GM04504 (cell line): ENCODE measurements around the gene KCNA3.
A peak's percentile ranks its signal among the peaks of the same experiment; 100 is the strongest.
"Not testable (repeated sequence)": the region's sequence is repeated elsewhere in the genome, so short reads cannot be mapped to it uniquely, and the experiment has no call there.

Source experiments
- DNase-seq: peaks from one replicate; pipeline ENCODE4 v3.0.0-alpha.2; 2012; ENCODE audit warnings: low read depth

Gene KCNA3

DNA sequence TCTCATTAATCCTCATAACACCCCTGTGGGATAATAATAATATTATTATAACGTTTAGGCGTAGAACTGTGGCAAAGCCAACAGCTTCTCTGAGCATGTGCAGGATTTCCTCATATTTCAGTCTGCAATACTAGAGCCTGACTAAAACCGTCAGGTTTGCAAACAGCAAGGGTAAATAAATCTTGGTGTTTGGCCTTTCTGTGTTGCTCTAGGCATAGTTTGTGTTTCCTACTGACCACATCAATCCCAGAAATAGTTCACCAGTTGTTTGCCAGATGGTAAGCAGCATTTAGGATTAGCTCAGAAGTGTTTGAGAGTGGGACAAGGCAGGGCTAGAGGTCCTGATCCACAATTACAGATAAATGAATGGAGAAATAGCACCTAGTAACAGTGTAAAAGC is 2.8 kb upstream of the KCNA3 start:
- DNase-seq, result no peak

DNA sequence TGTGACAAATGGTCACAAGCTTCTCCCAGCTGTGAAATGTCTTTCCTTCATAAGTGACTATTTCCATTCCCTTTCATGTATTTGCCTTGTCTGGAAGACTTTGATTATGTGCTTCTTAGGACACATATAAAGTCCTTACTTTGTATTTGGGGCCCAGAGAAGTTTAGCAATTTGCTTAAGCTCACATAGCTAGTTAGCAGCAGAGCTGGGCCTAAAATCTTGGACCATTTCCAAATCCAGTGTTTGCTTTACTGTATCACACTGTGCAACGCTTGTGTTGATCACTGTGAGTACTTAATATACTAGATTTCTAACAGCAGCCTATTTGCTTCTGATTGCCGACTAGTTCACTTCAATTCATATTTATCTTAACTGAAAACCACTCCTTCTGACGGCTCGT is 2.2 kb upstream of the KCNA3 start:
- no peak for DNase-seq

DNA sequence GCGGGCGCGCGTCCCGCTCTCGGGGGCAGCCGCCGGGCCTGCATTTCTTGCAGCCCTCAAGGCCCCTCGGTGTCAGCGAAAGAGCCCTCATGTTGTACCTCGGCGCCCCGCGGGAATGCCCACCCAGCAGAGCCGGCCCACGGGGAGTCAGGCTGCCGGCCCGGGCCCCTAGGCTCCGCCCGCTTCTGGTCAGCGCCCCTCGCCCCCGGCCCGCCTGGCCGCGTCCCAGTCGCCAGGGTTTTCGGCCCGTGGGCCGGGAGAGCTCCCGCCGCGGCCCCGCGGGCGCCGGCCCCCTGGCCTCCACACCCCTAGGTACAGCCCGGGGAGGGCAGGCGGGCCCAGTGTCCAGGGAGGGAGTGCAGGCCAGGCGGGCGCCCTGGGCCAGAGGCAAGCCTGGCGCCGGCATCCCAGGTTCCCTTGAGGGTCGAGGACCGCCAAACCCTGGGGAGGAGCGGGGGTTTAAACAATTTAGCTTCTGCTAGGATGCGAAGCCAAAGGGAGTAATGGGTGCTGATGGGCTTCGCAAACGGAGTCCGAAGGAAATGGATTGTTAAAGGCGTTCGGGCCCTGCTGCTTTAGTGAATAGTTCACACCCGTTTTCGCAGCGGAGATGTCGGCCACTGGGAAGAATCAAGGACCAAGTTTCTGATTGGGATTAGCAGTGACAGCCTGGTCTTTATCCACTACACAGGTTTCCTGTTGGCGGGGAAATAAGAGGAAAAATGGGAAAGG is 486 bp upstream of the KCNA3 start:
- DNase-seq, result no peak

GRCh38 chr1:110673805-110674336 is 869 bp downstream of the KCNA3 start:
- no peak for DNase-seq

GRCh38 chr1:110673197-110673701 is 1.5 kb downstream of the KCNA3 start:
- no peak for DNase-seq

- no peak for DNase-seq
Observed at GRCh38 chr1:110672753-110673108, 2.0 kb downstream of the KCNA3 start.

DNA sequence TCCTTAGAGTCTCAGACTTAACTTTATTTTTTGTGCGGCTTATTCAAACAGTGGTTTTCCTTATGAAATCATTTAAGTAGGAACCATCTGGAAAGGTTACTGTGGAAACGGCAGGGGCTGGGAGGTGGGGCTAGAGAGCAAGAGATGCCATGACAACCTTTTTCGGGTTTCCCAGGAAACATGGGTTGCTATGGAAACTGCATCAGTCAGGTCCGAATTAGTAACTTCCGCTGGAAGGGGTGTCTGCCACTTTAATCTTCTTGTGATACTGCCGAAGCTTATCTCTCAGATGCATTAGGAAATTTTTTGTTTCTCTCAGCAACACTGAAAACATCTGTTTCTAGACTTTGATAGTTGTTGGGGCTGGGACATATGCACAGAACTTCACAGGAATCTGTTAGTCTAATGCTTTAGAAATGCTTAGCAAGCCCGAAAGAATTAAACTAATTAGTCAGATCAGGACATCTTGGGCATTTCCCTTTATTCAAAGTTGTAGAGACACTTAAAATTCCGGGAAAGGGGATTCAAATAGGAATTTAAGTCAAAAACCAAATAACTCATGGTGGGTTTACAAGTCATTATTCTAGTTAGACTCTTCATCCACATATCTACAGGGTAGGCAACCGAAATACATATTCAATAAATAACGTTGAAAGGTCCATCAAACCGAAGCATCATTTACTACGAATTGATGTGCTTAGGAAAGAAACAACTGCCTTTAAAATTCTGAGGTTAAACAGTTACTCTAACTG is 2.6 kb downstream of the KCNA3 start:
- no peak for DNase-seq

GRCh38 chr1:110671361-110671760 is 3.4 kb downstream of the KCNA3 start:
- no peak for DNase-seq

- no peak for DNase-seq
Observed at GRCh38 chr1:110668549-110668948, 6.2 kb downstream of the KCNA3 start.

DNA sequence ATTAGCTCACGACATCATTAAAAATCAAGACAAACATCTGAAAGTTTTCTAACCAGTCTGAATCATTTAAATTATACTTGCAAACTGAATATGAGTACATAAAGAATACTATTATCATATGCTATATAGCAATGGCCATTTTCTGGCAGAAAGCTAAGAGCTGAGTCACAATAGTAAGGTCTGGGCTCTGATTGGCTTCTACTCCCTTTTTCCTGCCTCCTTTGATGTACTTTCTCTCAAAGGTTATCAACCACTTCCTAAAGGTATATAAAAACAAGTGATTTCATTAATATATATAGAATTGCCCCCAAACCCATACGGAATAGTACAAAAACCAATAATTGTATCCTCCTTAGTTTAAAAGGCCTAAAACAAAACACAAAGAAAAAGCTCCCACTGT is 7.0 kb downstream of the KCNA3 start:
- DNase-seq, result no peak

DNA sequence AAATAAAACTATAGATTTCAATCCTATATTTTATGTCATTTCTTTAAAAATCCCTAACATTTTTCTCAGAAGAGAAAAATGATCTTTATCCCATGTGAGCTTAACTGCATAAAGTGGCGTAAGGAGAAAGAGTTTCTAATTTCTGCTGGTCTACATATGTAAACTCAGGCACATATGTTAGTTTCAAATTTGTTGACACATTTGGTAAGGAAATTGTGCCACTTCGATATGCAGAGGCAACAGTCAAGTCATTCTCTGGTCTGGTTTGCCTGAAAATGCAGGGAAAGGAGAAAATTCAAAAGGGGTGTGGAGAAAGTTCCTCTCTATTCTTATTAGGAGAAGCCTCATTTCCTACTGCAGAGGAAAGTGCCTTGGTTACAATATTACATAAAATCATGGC is 11.5 kb downstream of the KCNA3 start:
- DNase-seq, result no peak

DNA sequence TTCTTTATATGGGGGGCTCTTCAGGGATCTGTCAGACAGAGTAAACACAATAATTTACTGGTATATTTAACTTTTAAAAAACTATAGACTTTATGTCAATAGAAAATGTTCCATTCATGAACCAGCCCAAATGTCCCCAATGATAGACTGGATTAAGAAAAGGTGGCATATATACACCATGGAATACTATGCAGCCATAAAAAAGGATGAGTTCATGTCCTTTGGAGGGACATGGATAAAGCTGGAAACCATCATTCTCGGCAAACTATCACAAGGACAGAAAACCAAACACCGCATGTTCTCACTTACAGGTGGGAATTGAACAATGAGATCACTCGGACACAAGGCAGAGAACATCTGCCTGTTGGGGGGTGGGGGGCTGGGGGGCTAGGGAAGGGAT is 15.2 kb downstream of the KCNA3 start:
- DNase-seq, result not testable (repeated sequence)

DNA sequence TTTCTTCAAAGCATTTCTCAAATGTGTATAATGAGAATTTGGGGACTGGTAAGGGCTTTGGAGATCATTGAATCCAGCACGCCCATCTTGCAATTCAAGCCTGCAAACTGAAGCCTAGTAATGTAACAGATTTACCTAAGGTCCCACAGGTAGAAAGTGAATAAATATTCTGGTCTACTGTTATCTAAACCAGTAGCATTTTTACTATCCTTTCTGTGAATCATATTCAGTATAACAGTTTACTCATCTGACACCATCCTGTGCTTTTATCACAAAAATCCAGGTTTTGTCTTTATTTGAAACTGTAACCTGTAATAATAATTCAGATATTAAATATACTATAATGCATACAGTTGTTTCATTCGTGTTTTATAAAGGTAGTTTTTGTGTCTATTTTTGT is 17.4 kb downstream of the KCNA3 start:
- DNase-seq, result no peak

- no peak for DNase-seq
Observed at GRCh38 chr1:110650609-110651008, 24.1 kb downstream of the KCNA3 start.

DNA sequence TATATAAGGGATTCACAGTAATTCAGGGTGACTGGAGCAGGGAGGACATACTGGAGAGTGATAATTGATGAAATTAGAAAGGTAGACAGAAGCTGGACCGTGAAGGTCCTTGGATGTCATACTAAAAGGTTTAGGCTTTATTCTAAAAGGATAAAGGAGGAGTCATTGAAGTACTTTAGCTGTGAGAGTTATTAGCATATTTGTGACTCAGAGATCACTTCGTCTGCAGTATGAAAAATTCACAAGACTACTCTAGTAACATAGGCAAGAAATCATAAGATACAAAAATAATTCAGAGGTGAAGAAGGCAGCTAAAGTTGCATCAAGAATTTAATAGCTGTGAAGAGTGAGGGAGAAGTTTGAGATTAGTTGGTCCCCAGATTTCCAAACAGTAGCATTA is 26.3 kb downstream of the KCNA3 start:
- DNase-seq, result no peak

- DNase-seq, result no peak
Observed at GRCh38 chr1:110647254-110647891, 27.4 kb downstream of the KCNA3 start.

- DNase-seq, result peak; percentile 13
Observed at GRCh38 chr1:110645821-110646735, 28.7 kb downstream of the KCNA3 start.

DNA sequence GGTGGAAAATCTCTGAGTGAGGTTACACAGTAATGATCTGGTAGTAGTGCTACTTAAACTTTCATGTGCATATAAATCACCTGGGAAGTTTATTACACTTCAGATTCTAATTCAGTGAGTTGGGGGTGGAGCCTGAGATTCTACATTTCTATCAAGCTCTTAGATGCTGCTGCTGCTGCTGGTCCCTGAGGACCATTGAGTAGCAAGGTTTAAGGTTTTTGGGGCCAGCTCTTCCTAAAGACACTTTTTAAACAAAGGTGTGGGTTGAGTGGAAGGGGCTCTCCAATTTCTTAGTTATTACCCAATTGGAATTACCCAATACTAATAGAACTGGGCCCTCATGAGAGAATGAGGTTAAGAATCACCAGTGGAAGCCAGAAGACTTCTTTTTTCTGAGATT is 29.5 kb downstream of the KCNA3 start:
- DNase-seq, result no peak

DNA sequence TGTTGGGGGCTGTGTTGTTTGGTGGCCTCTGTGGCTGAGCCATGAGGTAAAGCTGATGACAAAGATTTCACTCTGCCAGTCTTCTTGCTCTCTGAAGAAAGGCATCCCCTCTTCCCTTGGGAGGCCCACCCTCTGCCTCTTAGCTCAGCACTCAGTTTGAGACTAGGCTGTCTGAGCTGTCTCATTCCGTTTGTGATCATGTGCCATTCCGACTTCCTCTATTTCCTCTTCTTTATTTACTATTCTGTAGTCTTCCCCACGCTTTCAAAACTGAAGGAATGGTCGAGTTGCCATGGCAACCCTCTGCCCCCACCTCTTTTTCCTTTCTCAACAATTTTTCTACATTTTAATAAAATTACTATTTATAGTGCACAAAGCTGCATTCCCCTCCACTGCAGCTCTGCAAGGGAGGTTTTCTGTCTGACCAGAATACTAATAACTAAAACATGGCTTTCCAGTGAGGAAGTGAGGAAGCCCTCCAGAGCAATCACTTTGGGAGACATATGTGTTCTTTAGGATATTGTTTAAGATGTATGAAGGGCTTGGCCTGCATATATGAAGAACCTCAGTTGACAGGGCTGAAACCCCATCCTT is 30.8 kb downstream of the KCNA3 start:
- no peak for DNase-seq

- DNase-seq, result no peak
Observed at GRCh38 chr1:110639724-110640386, 34.9 kb downstream of the KCNA3 start.

- DNase-seq, result no peak
Observed at GRCh38 chr1:110638556-110638955, 36.2 kb downstream of the KCNA3 start.
